Tibial nerve (tissue), 4 donors: ENCODE data around the gene IPP. TPM values are rescaled to one million over a fixed set of nuclear protein-coding genes. Genes with fewer than 3 reads are reported as not detected.
"Not testable (repeated sequence)": the region's sequence is repeated elsewhere in the genome, so short reads cannot be mapped to it uniquely, and the experiment has no call there.

Experiments
- DNase-seq, 2 donors: peaks; one replicate each; pipeline ENCODE4 v3.0.0-alpha.2; 2019; ENCODE audit warnings: low spot score in 2 of 2
- H3K27ac ChIP-seq, 4 donors: fragments of 200-600 bp; sonication (generic) in 3 of 4; one replicate each; pipeline ENCODE4 v1.5.1; 2017 to 2019; ENCODE audit warnings: mild to moderate bottlenecking in 1 of 4
- H3K27me3 ChIP-seq, 2 donors: fragments of 200-600 bp; sonication (generic) in 1 of 2; one replicate each; pipeline versions ENCODE4 v1.5.1 to v1.6.0; 2017 to 2019
- H3K36me3 ChIP-seq, 3 donors: fragments of 200-600 bp; sonication (generic); one replicate each; pipeline ENCODE4 v1.5.1; 2018 to 2019
- H3K4me1 ChIP-seq, 4 donors: fragments of 200-600 bp; sonication (generic) in 3 of 4; one replicate each; pipeline ENCODE4 v1.5.1; 2017 to 2019
- H3K4me3 ChIP-seq, 4 donors: fragments of 200-600 bp; sonication (generic) in 3 of 4; one replicate each; pipeline ENCODE4 v1.5.1; 2017 to 2019; ENCODE audit warnings: mild to moderate bottlenecking in 1 of 4, moderate library complexity in 1 of 4
- H3K9me3 ChIP-seq, 4 donors: fragments of 200-600 bp; sonication (generic) in 3 of 4; one replicate each; pipeline ENCODE4 v1.5.1; 2017 to 2019
- CTCF ChIP-seq, 5 experiments: fragments of 200-600 bp in 3 of 5; fragments of 450-650 bp in 2 of 5; sonication (generic) in 3 of 5; IDR thresholded peaks; one replicate each; pipeline ENCODE4 v1.5.1; 2016 to 2019; ENCODE audit warnings: antibody characterized with exemption in 5 of 5, mild to moderate bottlenecking in 3 of 5, moderate library complexity in 2 of 5
- EP300 ChIP-seq, 2 donors: sonication (generic); formaldehyde crosslinking; IDR thresholded peaks; one replicate each; pipeline ENCODE4 v1.6.1; 2017; ENCODE audit warnings: antibody characterized with exemption in 2 of 2, mild to moderate bottlenecking in 1 of 2
- POLR2A ChIP-seq, 2 donors: fragments of 450-650 bp; IDR thresholded peaks; one replicate each; pipeline ENCODE4 v1.6.1; 2017; ENCODE audit warnings: antibody characterized with exemption in 2 of 2, mild to moderate bottlenecking in 2 of 2, moderate library complexity in 2 of 2
- WGBS, 2 donors: methylation state at CpG; one replicate each; pipeline ENCODE4 v1.1.5; 2018; 5-methylcytosine and 5-hydroxymethylcytosine counted together
- total RNA-seq, 4 donors: library from RNA; depleted of rRNA; stranded (reverse); fragments of >200 nt; gene quantifications; one replicate each; pipeline ENCODE4 v1.1.0, GENCODE V29; 2016

The IPP gene
- total RNA-seq, 4 donors from 2014 or later: 8.4 to 15.3 (median 13.9) TPM

- TF ChIP-seq POLR2A (IDR thresholded peaks at IDR 0.05): no peak
- no peak for TF ChIP-seq CTCF (IDR thresholded peaks at IDR 0.05)
- no peak for TF ChIP-seq EP300 (IDR thresholded peaks at IDR 0.05)
- DNase-seq: no peak
Observed at GRCh38 chr1:45722809-45723208, 27.6 kb downstream of the IPP start.

GRCh38 chr1:45721207-45721606 is 29.2 kb downstream of the IPP start:
- DNase-seq: no peak
- TF ChIP-seq EP300 (IDR thresholded peaks at IDR 0.05) (no peak), CTCF (IDR thresholded peaks at IDR 0.05) (no peak)
- Histone ChIP-seq H3K27ac (no peak overlapping the region), H3K4me1 (no peaks in the 10 kb centered on the region), H3K4me3 (no peak overlapping the region), H3K27me3 (no peaks in the 10 kb centered on the region), H3K36me3 (peaks cover 0 to 38% (median 0%) of the 10 kb centered on the region in 3 donors), H3K9me3 (no peaks in the 10 kb centered on the region)
- WGBS, 2 donors: 62 to 88% methylated on average over 1 of the region's 1 CpG

More at GRCh38 chr1:45722809-45723208, 27.6 kb downstream of the IPP start:
- no peak overlapping the region for H3K27ac ChIP-seq
- no peaks in the 10 kb centered on the region for H3K9me3 ChIP-seq
- WGBS, 2 donors: 90 to 91% methylated on average over 3 of the region's 3 CpGs
- no peaks in the 10 kb centered on the region for H3K4me1 ChIP-seq
- H3K27me3 ChIP-seq: no peaks in the 10 kb centered on the region
- no peak overlapping the region for H3K4me3 ChIP-seq
- peaks cover 0 to 38% (median 0%) of the 10 kb centered on the region in 3 donors for H3K36me3 ChIP-seq

- Histone ChIP-seq H3K27me3 (no peaks in the 10 kb centered on the region), H3K4me3 (no peak overlapping the region), H3K9me3 (no peaks in the 10 kb centered on the region), H3K4me1 (no peaks in the 10 kb centered on the region), H3K27ac (no peak overlapping the region), H3K36me3 (peaks cover 0 to 63% (median 0%) of the 10 kb centered on the region in 3 donors)
- no peak for DNase-seq
- no peak for TF ChIP-seq POLR2A (IDR thresholded peaks at IDR 0.05)
- 94 to 100% methylated on average over 1 of the region's 1 CpG for WGBS, 2 donors
Observed at GRCh38 chr1:45718289-45718688, 32.2 kb downstream of the IPP start.

- peaks cover 0 to 72% (median 0%) of the 10 kb centered on the region in 3 donors for H3K36me3 ChIP-seq
- not testable (repeated sequence) for H3K9me3 ChIP-seq, H3K27me3 ChIP-seq, H3K4me3 ChIP-seq, H3K27ac ChIP-seq, DNase-seq, H3K4me1 ChIP-seq
- 77 to 85% methylated on average over 8 of the region's 8 CpGs for WGBS, 2 donors
Observed at GRCh38 chr1:45717386-45717785, 33.1 kb downstream of the IPP start.

GRCh38 chr1:45716700-45717099 is 33.8 kb downstream of the IPP start:
- Histone ChIP-seq H3K36me3 (peaks cover 0 to 72% (median 0%) of the 10 kb centered on the region in 3 donors), H3K4me3 (no peak overlapping the region), H3K27ac (no peak overlapping the region), H3K27me3 (no peaks in the 10 kb centered on the region), H3K9me3 (no peaks in the 10 kb centered on the region), H3K4me1 (no peaks in the 10 kb centered on the region)
- TF ChIP-seq EP300 (IDR thresholded peaks at IDR 0.05) (no peak), CTCF (IDR thresholded peaks at IDR 0.05) (no peak), POLR2A (IDR thresholded peaks at IDR 0.05) (no peak)
- no peak for DNase-seq
- WGBS, 2 donors: 93 to 95% methylated on average over 3 of the region's 3 CpGs

- no peak overlapping the region for H3K27ac ChIP-seq
- no peak overlapping the region for H3K4me3 ChIP-seq
- TF ChIP-seq CTCF (IDR thresholded peaks at IDR 0.05): no peak
- H3K4me1 ChIP-seq: no peaks in the 10 kb centered on the region
- H3K27me3 ChIP-seq: no peaks in the 10 kb centered on the region
- no peak for DNase-seq
- peaks cover 0 to 83% (median 0%) of the 10 kb centered on the region in 3 donors for H3K36me3 ChIP-seq
- 87 to 94% methylated on average over 3 of the region's 3 CpGs for WGBS, 2 donors
- H3K9me3 ChIP-seq: no peaks in the 10 kb centered on the region
Observed at GRCh38 chr1:45713711-45714110, 36.7 kb downstream of the IPP start.
